Uterus (tissue), 4 donors: ENCODE measurements around the gene LSM4. TPM values are rescaled to one million over a fixed set of nuclear protein-coding genes. Genes with fewer than 3 reads are reported as not detected.
A peak's percentile ranks its signal among the peaks of the same experiment; 100 is the strongest.

Source experiments
- DNase-seq, 2 donors: peaks; one replicate each; pipeline ENCODE4 v3.0.0-alpha.2; 2019 to 2020
- H3K27ac ChIP-seq, 2 donors: fragments of 200-600 bp; sonication (generic); 1 replicate in 1 of 2; 2 replicates in 1 of 2; pipeline ENCODE4 v1.5.1; 2016 to 2018
- H3K27me3 ChIP-seq, 2 donors: fragments of 200-600 bp; sonication (generic); one replicate each; pipeline ENCODE4 v1.5.1; 2018 to 2019; ENCODE audit warnings: control low read depth in 1 of 2
- H3K36me3 ChIP-seq, 2 donors: fragments of 200-600 bp; sonication (generic); one replicate each; pipeline ENCODE4 v1.5.1; 2019; ENCODE audit warnings: control low read depth in 1 of 2
- H3K4me1 ChIP-seq, 2 donors: fragments of 200-600 bp; sonication (generic); one replicate each; pipeline ENCODE4 v1.5.1; 2018 to 2019; ENCODE audit warnings: control low read depth in 1 of 2
- H3K4me3 ChIP-seq, 2 donors: fragments of 200-600 bp; sonication (generic); 1 replicate in 1 of 2; 2 replicates in 1 of 2; pipeline ENCODE4 v1.5.1; 2018 to 2019; ENCODE audit warnings: mild to moderate bottlenecking in 1 of 2
- H3K9me3 ChIP-seq, 2 donors: fragments of 200-600 bp; sonication (generic); one replicate each; pipeline ENCODE4 v1.5.1; 2019; ENCODE audit warnings: control low read depth in 1 of 2
- POLR2A ChIP-seq, 2 donors: fragments of 450-650 bp; IDR thresholded peaks; one replicate each; pipeline ENCODE4 v1.6.1; 2016; ENCODE audit warnings: antibody characterized with exemption in 2 of 2, mild to moderate bottlenecking in 1 of 2, moderate library complexity in 1 of 2
- intact Hi-C: fragments of 100-400 bp; cut with DNase I; formaldehyde crosslinking; loops from one replicate; pipeline ENCODE4 v1.15.1; 2023; ENCODE audit warnings: low total_unique reads
- total RNA-seq, 4 donors: library from RNA; depleted of rRNA in 3 of 4; stranded (reverse); fragments of >200 nt in 3 of 4; gene quantifications; one replicate each; pipeline versions ENCODE4 v1.1.0 to v1.2.4, GENCODE V29; 2014 to 2023
- TF ChIP-seq, protein P1 (sequence below), 4 experiments: fragments of 200-600 bp in 2 of 4; fragments of 450-650 bp in 2 of 4; sonication (generic) in 2 of 4; IDR thresholded peaks; one replicate each; pipeline ENCODE4 v1.5.1; 2016 to 2019; ENCODE audit warnings: antibody characterized with exemption in 4 of 4, mild to moderate bottlenecking in 2 of 4, moderate library complexity in 1 of 4
- donor health status: DM: yes; HTN: yes; CAD: no.

LSM4 gene
- total RNA-seq, 4 donors from 2014 or later, result 8.8 to 120 (median 64.2) TPM

DNA sequence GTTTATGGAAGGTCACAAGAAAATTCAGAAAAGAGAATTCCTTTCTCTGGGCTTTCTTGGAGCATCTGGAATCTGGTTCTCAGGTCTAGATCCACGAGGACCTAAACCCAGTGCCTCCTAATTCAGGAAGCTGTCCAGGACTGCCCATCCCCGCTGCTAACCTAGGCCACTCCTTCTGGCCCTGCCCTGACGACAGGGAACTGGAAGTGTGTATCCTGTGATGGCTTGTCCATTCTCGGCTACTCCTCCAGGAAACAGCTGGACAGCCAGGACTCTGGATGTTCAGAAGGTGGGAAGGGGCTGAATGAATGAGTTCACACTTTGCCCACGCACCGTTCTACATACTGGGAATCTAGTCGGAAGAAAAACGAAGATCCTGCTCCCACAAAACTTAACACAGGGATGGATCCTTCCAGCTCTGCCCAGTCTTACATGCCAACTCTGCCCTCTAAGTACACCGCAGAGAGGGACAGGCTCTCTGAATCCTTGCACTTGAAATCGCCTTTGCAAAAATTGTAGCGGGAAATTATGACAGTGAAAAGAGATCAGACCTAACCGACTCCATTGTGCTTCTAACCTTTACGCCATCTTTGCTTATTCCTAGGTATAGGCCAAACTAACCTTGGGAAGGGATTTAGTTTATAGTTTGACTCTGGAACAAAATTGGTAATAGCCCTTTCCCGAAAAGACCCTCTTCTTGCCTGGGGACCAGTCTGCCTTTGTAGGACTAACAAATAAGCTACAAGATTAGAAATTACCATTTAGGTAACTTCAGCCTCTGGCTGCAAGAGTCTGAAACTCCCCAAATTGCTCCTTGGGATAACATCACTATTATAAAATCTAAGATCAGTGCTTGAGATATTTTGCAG is 1.8 kb downstream of the LSM4 start:
- H3K9me3 ChIP-seq, result no peaks in the 10 kb centered on the region
- TF ChIP-seq POLR2A (IDR thresholded peaks at IDR 0.05), result no peak
- TF ChIP-seq, protein P1, sequence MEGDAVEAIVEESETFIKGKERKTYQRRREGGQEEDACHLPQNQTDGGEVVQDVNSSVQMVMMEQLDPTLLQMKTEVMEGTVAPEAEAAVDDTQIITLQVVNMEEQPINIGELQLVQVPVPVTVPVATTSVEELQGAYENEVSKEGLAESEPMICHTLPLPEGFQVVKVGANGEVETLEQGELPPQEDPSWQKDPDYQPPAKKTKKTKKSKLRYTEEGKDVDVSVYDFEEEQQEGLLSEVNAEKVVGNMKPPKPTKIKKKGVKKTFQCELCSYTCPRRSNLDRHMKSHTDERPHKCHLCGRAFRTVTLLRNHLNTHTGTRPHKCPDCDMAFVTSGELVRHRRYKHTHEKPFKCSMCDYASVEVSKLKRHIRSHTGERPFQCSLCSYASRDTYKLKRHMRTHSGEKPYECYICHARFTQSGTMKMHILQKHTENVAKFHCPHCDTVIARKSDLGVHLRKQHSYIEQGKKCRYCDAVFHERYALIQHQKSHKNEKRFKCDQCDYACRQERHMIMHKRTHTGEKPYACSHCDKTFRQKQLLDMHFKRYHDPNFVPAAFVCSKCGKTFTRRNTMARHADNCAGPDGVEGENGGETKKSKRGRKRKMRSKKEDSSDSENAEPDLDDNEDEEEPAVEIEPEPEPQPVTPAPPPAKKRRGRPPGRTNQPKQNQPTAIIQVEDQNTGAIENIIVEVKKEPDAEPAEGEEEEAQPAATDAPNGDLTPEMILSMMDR (IDR thresholded peaks at IDR 0.05), result no peak
- intact Hi-C loops, result loop anchor here (5.0 kb wide), 1 partner anchor 44 kb away; no protein-coding TSS in a partner anchor
- peaks cover 0 to 10% of the 10 kb centered on the region in 2 donors for H3K4me1 ChIP-seq
- no peak for DNase-seq
- H3K36me3 ChIP-seq, result no peaks in the 10 kb centered on the region
- no peak overlapping the region for H3K4me3 ChIP-seq
- H3K27ac ChIP-seq, result peak overlapping the region in 1 of 2 donors; percentile 78
- H3K27me3 ChIP-seq, result no peaks in the 10 kb centered on the region

- peaks cover 0 to 10% of the 10 kb centered on the region in 2 donors for H3K4me1 ChIP-seq
- no peaks in the 10 kb centered on the region for H3K9me3 ChIP-seq
- H3K36me3 ChIP-seq, result no peaks in the 10 kb centered on the region
- peak overlapping the region in 1 of 2 donors; percentile 60 for H3K27ac ChIP-seq
- intact Hi-C loops, result loop anchor here (5.0 kb wide), 1 partner anchor 42 kb away; no protein-coding TSS in a partner anchor
- H3K27me3 ChIP-seq, result no peaks in the 10 kb centered on the region
- TF ChIP-seq, protein P1 (IDR thresholded peaks at IDR 0.05), result no peak
- TF ChIP-seq POLR2A (IDR thresholded peaks at IDR 0.05), result no peak
- no peak for DNase-seq
- no peak overlapping the region for H3K4me3 ChIP-seq
These were observed 3.2 kb downstream of the LSM4 start for GRCh38 chr19:18319591-18320135.

GRCh38 chr19:18317961-18318800 is 4.7 kb downstream of the LSM4 start:
- Histone ChIP-seq H3K9me3 (no peaks in the 10 kb centered on the region), H3K4me1 (peaks cover 0 to 10% of the 10 kb centered on the region in 2 donors), H3K36me3 (no peaks in the 10 kb centered on the region), H3K4me3 (no peak overlapping the region), H3K27ac (peak overlapping the region; percentile 58 to 60), H3K27me3 (no peaks in the 10 kb centered on the region)
- no peak for TF ChIP-seq POLR2A (IDR thresholded peaks at IDR 0.05)
- TF ChIP-seq, protein P1 (IDR thresholded peaks at IDR 0.05), result no peak
- no peak for DNase-seq
- intact Hi-C loops, result no loop called here

DNA sequence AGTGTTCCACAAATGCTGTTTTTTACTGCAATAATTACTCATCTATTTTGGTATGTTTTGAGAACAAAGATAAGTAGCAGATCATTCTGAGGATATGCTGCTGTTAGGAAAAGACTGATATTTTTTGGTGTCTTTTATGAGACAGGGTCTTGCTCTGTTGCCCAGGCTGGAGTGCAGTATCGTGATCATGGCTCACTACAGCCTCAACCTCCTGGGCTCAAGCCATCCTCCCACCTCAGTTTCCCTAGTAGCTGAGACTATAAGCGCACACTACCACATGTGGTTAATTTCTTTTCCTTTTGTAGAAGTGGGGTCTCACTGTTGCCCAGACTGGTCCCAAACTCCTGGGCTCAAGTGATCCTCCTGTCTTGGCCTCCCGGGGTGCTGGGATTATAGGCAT is 9.5 kb downstream of the LSM4 start:
- no peak overlapping the region for H3K27ac ChIP-seq
- intact Hi-C loops, result no loop called here
- H3K9me3 ChIP-seq, result no peaks in the 10 kb centered on the region
- DNase-seq, result no peak
- TF ChIP-seq, protein P1 (IDR thresholded peaks at IDR 0.05), result no peak
- TF ChIP-seq POLR2A (IDR thresholded peaks at IDR 0.05), result no peak
- H3K4me3 ChIP-seq, result no peak overlapping the region
- H3K27me3 ChIP-seq, result no peaks in the 10 kb centered on the region
- no peaks in the 10 kb centered on the region for H3K36me3 ChIP-seq
- H3K4me1 ChIP-seq, result no peaks in the 10 kb centered on the region
